Esophagus mucosa (tissue), 1 donor: ENCODE data around the gene PRKCZ. TPM values are rescaled to one million over a fixed set of nuclear protein-coding genes. Genes with fewer than 3 reads are reported as not detected.

Experiments used
- ATAC-seq: fragments of 200-7000 bp; cut with Tn5 transposase; one replicate; pipeline ENCODE4 v1.9.1; 2020
- total RNA-seq: library from RNA; stranded (reverse); gene quantifications from one replicate; pipeline ENCODE4 v1.2.4, GENCODE V29; 2023
- donor health status: DM: yes; HTN: yes; CAD: no.

Gene PRKCZ
- total RNA-seq, 1 donor from 2014 or later, result 21.3 TPM

DNA sequence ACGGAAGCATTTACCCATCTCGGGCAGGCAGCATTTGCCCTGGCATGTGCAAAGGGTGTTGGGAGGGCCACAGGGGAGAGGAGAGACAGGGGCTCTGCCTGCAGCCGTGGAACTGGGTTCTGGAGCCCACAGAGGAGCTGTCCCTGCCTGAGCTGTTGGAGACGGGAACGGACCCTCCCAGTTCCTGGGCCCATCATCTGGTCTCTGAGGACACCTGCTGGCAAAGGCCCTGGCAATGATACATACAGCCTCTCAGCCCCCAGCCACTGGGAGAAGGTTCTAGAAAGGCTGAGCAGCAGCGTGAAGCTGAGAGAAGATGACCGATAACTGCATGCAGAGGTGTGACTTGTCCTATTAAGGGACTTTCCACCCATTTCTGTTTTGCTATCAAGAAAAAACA lies 113.0 kb downstream of the PRKCZ start:
- no peak for ATAC-seq

DNA sequence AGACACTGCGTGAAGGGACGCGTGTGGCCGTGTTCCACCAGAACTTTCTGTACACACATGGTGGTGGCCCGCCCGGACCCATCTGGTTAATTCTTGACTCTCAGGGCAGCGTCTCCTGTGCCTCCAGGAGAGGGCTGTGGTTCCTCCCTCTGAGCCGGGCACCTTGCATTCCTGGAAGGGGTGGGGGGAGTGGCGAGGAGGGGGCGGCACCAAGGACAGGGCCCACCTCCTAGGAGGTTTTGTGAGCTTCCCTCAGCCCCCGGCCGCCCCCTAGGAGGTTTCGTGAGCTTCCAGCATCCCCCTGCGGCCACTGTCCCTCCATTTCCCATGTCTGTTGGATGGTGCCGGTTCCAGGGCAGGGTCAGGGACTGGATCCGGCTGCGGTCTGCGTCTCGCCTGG lies 115.4 kb downstream of the PRKCZ start:
- no peak for ATAC-seq

DNA sequence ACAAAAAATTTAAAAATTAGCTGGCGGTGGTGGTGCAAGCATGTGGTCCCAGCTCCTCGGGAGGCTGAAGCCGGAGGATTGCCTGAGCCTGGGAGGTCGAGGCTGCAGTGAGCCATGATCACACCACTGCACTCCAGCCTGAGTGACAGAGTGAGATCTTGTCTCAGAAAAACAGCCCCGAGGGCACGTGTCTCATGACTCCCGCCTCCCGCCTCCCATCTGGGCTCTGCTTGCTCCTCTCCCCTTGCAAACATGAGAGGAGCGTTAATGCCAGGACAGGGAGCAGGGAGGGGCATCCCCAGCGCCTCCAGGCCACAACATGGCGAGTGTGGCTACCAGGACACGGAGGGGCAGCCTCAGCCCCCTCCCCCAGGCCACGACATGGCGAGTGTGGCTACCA lies 116.0 kb downstream of the PRKCZ start:
- ATAC-seq, result no peak

DNA sequence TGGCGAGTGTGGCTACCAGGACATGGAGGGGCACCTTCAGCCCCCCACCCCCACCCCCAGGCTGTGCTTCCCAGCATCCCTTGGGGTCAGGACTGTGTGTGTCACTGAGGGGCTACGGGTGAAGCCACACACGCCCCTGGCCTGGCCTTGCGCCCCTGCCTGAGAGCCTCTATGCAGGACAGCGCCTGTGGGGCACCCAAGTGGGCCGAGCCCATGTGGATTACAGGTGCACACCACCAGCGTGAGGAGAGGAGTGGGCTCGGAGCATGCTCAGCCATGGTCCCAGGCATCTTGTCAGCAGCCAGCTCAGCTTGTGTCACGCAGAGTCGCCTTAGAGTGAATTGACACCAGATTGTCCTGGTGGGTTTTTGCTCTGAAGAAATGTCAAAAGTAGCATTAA lies 116.5 kb downstream of the PRKCZ start:
- no peak for ATAC-seq

DNA sequence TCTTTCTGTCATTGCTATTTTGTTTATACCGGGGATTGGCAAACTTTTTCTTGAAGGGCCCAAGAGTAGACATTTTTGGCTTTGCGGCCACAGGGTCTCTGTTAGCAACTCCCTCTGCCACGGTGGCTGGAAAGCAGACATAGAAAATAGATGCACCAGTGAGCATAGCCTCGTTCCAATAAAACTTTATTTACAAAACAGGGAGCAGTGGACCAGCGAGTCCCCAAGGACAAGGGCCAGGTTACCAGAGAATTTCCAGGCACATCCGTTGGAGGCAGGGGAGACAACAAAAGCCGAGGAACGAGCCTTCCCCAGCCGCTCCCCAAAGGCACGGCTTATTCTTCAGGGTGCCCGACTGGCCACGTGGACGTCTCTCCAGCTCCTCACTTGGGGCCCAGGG lies 117.9 kb downstream of the PRKCZ start:
- ATAC-seq, result no peak

DNA sequence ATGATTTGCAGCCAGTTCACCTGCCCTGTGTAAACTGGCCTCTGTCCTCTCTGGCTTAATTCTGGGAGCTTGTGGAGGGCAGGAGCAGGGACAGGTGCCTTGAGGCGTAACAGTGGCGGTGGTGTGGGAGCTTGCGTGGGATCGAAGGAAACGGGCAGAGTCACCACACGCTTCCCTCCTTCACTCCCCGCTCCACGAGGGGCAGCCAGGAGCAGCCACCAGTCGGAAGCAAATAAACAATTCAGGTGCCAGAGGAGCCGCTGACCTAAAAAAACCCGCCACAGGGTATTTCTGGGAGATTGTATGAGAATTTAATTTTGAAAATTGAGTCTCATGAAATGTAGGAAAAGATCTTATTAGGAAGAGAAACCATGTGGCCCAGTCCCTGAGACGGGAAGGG lies 118.3 kb downstream of the PRKCZ start:
- no peak for ATAC-seq

DNA sequence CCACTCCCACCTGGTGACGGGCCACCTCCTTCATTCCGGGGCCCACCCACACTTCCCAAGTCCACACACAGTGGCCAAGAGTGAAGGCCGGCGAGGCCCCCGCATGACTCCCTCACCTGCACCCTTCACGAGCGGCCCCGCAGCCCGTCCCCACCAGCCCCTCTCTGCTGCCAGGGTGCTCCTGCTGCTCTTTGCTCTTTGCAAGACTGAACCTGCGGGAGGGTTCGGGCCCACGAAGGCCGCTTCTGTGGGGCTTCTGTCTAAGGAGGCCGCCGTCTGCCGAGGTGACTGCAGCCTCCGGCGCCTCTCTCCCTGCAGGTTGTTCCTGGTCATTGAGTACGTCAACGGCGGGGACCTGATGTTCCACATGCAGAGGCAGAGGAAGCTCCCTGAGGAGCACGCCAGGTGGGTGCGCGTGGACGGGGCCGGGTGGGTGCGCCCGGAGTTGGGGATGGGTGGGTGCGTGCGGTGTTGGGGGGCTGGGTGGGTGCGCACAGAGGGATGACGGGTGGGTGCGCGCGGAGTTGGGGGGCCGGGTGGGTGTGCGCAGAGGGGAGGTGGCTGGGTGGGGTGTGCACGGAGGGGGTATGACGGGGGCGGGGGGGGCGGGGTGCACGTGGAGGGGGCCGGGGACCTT lies 119.1 kb downstream of the PRKCZ start:
- no peak for ATAC-seq

DNA sequence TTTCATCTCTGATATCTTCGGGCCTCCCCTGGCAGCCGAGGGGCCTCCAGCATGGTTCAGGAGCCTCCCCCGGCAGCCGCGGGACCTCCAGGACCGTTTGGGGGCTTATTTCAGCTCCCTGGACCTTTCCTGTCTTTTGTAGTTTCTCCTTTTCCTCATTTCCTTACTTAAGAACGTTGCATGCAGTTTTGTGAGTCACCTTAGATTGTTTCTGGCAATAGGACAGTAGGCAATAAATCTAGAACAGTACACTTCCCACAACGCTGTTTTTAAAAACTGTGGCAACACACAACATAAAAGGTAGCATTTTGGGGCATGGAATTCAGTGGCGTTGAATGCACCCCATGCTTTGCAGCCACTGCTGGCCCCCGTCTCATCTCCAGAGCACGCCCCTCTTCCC lies 120.0 kb downstream of the PRKCZ start:
- no peak for ATAC-seq

DNA sequence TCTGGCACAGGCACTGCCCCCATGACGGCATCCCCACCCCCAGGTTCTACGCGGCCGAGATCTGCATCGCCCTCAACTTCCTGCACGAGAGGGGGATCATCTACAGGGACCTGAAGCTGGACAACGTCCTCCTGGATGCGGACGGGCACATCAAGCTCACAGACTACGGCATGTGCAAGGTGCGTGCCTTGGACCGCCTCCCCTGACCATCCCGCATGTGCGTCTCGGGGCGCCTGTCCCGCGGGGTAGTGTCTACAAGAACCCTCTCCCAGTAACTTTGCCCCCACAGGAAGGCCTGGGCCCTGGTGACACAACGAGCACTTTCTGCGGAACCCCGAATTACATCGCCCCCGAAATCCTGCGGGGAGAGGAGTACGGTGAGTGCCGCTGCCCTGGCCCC lies 121.8 kb downstream of the PRKCZ start:
- no peak for ATAC-seq

DNA sequence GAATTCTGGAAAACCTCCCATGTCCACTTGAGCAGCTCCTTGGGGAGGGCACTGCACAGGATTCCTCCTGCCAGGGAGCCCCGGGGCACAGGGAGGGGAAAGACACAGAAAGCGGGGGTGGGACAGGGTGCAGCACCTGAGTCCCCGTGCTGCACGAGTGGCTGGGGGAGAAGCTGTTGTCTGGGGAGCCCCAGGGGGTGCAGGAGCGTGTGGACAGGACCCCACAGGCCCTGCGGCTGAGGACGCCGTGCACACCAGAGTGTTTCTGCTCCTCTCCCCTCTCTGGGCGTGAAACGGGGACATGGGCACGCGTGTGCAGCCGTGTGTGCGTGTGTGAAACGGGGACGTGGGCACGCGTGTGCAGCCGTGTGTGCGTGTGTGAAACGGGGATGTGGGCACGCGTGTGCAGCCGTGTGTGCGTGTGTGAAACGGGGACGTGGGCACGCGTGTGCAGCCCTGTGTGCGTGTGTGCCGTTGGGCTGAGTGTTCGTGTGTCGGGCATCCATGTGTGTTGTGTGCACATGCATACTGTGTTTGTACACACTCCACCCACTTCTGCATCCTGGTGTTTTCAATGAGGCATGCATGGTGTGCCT lies 122.4 kb downstream of the PRKCZ start:
- no peak for ATAC-seq

DNA sequence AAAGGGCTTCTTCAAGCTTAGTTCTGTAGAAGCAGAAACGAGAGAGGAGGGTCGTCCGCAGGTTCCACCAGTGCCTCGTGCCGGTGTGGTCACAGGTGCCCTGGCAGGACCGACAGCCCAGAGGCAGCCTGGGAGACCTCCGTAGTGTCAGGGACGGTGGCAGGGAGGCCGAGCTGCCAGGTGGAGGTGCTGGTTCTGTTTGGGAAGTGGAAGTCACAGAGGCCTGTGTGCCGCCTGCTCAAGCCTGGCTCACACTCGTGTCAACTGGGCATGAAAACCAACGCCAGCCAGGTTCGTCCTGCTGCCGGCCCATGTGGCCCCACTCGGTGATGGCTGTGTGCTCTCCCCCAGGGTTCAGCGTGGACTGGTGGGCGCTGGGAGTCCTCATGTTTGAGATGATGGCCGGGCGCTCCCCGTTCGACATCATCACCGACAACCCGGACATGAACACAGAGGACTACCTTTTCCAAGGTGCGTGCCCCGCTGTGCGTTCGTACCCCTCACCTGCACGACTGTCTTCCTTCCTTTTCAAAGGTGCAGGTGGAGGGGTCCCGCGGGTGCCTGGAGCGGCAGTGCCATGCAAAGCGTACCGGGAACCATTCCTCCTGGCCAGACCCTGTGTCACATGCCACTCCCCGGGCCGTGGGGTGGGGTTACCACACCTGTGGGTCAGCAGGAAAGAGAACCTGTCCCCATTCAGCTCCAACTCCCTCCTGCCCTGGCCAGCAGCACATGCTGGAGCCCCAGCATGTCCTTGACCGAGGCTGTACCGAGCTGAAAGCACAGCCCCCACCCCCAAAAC lies 123.5 kb downstream of the PRKCZ start:
- ATAC-seq, result no peak

DNA sequence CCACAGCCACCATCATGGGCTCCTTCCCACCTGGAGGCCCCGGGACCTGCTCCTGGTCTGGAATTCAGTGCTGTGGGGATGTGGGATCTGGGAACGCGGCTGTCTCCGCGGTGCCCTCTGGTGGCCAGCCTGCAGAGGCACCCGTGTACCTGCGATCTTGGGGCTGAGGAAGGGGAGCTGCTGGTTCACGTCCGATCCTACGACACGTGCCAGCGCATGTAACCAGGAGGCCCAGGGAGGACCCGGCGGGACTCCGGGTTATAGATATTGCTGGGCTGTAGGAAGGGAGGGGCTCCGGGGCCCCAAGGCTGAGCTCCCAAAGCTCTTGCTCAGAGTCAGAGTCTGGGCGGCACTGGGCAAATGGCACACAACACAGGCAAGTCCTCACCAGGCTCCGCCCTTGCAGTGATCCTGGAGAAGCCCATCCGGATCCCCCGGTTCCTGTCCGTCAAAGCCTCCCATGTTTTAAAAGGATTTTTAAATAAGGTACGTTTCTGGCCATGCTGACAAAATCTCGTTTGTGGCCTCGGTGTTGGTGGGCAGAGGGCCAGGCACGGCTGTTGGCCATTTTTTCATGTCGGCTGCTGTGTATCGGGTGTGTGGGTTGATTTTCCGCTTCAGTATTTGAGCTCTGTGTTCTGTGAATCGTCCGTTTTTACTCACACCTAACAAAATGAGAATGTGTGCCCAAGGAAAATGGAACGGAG lies 124.3 kb downstream of the PRKCZ start:
- ATAC-seq, result peak; percentile 56

DNA sequence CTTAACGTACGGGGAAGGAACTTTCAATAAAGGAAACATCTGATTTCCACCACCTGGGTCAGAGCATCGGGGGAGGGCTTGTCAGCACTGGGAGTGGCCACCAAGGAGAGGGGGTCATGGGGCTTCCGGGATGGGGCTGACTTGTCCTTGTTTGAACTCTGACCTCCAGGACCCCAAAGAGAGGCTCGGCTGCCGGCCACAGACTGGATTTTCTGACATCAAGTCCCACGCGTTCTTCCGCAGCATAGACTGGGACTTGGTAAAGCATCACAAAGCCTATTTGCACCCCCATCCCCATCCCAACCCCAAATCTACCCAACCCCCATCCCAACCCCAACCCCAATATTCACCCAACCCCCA lies 124.8 kb downstream of the PRKCZ start:
- no peak for ATAC-seq

DNA sequence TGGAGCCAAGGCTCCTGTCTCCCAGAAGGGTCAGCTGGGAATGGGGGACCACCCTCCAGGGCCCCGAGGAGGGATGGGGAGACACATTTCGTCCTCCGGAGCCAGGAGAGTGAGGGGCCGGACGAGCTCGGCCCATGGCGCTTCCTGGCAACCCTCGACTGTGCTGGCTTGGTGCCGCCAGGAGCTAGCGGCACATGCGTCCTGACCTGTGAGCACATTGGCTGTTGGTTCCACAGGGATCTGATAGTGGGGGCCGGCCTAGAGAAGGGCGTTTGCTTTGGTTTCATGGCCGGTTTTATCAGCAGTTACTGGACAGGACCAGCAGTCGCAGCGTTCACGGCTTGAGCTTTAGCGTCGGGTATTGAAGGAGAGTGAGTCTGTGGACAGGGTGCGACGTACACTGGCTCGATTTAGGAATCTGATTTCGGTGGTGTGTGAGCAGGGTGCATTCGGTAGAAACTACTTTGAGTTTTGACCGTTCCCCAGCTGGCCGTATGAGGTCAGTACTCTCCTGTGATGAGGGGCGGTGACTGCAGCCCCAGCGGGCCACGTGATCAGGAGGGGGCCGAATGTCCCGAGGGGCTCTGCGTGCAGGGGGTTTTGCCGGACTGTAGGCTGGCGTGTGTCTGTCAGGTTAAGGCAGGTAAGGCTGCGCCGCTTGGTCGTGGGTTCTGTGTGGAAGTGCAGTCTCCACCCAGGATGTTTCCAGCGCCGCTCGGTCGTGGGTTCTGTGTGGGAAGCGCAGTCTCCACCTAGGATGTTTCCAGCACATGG lies 125.7 kb downstream of the PRKCZ start:
- no peak for ATAC-seq

DNA sequence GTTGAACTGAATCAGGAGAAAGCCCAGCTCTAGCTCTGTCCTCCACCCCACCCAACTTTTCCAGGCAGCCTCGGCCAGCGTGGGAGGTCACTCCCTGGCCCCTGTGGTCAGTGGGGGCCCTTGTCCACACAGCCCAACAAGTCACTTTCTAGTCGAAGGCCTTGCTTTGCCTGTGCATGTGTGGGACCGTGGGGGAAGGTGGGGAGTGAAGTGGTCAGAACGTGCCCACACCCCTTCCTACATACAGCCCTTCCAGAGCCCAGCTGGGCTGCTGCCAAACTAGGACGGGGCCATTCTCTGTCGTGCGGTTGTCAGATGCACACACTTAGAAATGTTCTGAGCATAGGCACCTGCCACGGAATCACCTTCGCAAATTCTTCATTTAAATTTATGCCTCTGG lies 126.4 kb downstream of the PRKCZ start:
- no peak for ATAC-seq

DNA sequence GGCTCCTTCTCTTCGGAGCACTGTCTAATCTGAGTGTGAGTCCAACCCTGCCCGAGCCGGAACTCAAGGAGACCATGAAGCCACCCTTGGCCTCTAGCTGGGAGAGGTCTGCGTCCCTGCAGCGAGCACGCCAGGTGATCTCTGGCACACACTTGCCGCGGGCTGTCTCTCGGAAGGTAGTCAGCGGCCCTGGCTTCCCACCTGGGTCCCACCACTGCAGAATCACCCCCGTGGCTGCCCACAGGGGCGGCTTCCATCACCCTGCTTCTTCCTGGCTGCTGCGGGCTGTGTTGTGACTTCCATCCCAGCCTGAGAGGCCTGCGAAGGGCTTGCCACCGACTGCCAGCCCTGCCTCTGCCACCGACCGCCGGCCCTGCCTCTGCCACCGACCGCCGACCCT lies 127.3 kb downstream of the PRKCZ start:
- ATAC-seq, result no peak

DNA sequence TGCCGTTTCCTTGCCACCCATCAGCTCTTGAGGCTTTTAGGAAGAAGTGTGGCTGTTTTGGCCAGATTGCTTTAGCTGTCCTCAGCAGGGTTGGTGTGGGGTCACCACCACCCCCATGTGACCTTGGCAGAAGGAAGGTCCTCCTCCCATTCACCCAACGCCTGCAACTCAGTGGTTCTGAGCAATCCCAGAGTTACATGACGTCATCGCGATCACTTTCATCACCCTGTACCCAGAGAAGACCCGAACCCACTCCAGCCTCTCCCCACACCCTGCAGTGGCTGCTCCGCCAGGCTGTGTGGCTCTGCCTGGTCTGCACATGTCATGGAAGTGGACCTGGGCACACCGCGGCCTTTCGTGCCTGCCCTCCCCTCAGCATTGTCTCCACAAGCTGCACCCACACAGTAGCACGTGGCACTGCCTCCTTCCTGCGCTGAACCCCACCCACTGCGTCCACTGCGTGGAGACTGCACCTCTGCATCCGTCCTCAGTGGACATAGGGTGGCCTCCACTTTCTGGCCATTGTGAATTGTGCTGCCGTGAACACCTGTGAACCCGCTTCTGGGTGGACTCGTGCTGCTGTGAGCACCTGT lies 127.8 kb downstream of the PRKCZ start:
- ATAC-seq, result no peak

DNA sequence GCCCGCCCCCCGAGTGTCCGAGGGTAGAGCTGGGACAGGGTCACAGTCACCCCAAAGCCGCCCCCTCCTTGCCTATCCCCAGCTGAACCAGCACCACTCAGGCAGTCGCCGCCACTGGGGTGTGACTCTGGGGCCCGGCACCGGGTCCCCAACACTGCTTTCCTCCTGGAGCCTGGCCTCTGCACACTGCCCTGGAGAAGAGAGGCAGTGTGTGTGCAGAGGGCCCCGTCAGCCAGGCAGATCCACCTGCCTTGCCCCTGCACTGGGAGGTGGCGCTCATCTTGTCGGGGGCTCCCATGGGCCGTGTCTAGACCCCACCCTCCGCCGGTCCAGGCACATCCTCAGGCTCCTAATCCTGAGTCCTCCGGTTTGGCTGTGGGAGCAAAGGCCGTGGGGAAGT lies 128.7 kb downstream of the PRKCZ start:
- ATAC-seq, result no peak

DNA sequence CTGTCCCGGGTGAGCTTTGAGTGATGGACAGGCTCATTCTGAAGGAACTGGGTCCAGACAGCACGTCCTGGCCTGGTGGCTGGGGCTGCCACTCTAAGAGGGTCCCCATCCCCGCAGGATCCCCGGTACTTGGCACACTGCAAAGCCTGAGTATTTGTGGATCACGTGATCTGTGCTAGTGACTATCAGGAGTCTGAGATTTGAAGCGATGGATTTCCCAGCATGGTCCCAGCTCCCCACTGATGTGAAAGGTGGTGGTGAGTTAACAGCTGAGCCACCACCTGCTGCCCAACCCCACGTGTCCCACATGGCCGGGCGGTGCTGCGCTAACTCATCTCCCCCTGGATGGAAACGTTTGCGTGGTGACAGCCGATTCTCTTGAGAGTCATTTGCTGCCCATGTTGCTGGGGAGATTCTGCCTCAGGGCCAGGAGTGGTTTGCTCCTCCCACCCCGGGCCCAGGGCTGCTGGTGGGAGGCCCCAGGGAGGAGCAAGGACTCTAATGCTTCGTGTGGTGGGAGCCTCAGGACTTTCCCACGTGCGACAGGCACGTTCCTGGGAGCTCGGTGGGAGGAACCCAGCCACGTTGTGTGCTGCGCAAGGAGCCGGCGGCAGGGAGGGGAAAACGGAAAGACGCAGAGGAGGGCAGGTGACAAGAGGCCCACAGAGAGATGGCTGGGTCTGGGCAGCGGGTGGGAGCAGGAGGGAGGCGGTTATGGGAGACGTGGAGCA lies 129.2 kb downstream of the PRKCZ start:
- ATAC-seq, result no peak

DNA sequence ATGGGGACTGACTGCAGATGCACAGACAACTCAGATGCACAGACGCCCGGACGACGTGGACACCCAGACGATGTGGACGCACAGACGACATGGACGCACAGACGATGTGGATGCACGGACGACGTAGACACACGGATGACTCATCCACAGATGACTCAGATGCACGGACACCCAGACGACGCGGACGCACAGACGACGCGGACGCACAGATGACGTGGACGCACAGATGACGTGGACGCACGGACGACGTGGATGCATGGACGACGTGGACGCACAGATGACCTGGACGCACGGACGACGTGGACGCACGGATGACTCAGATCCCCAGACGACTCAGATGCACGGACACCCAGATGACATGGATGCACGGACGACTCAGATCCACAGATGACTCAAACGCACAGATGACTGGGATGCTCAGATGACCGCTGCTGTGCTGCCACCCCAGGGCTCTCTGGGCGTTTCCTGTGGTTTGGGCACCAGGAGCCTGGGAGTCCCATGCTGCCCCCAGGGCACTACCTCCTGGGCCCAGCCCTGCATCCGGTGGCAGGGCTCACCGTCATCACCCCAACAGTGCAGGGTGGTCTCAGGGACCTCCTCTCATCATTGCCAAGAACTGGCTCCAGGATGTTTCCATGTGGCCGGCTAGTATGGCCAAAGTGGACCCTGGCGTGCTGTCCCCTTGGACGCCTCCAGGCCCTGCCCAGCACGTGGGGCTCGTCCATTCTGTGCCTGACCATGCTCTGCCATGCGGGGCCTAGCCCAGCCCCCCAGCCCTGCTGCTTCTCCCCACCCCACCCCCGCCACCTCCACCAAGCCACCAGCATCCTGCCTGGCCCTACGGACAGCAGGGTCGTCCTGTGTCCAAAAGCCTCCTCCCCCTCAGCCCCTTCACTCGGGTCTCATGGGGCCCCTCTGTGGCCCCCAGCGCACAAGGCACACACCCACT lies 130.4 kb downstream of the PRKCZ start:
- no peak for ATAC-seq
